AG04449 (cell line): ENCODE results near the gene IGF1R.
"Not testable (repeated sequence)": the region's sequence is repeated elsewhere in the genome, so short reads cannot be mapped to it uniquely, and the experiment has no call there.

Source experiments
- CTCF ChIA-PET: fragments of 350-600 bp; formaldehyde crosslinking; extraction: SDS; loops from one replicate; lab custom pipeline; 2021; ENCODE audit warnings: antibody characterized with exemption; lab: Yijun Ruan, JAX
- POLR2A ChIA-PET: fragments of 400-600, 350-600 bp; formaldehyde crosslinking; extraction: SDS; loops from one replicate; lab custom pipeline; 2020; ENCODE audit warnings: antibody characterized with exemption, inconsistent platforms; lab: Yijun Ruan, JAX
- DNase-seq: peaks from one replicate; pipeline ENCODE4 v3.0.0-alpha.2; 2010; ENCODE audit warnings: low read depth, low spot score
- H3K4me3 ChIP-seq: 2 replicates; pipeline ENCODE4 v1.5.1; 2011; ENCODE audit warnings: low read depth, mild to moderate bottlenecking, control low read depth, low read length
- CTCF ChIP-seq: IDR thresholded peaks from one replicate; pipeline ENCODE4 v1.5.1; 2011; ENCODE audit warnings: mild to moderate bottlenecking, moderate library complexity, low read length, control low read depth, inconsistent platforms; ENCODE audit not compliant: insufficient read depth; ENCODE audit errors: missing control alignments

The IGF1R gene

GRCh38 chr15:98997755-98998154 lies 349.4 kb downstream of the IGF1R start:
- POLR2A ChIA-PET = no interaction called here
- CTCF ChIA-PET = no interaction called here
- H3K4me3 ChIP-seq = no peak overlapping the region
- DNase-seq = no peak
- no peak for TF ChIP-seq CTCF

- no peak for TF ChIP-seq CTCF
- no peak for DNase-seq
- ChIA-PET CTCF (no interaction called here), POLR2A (no interaction called here)
- H3K4me3 ChIP-seq = no peak overlapping the region
Observed at GRCh38 chr15:98998279-98998678, 349.9 kb downstream of the IGF1R start.

GRCh38 chr15:98999233-98999632 lies 350.9 kb downstream of the IGF1R start:
- TF ChIP-seq CTCF = no peak
- ChIA-PET CTCF (no interaction called here), POLR2A (no interaction called here)
- DNase-seq = no peak
- H3K4me3 ChIP-seq = no peak overlapping the region

- H3K4me3 ChIP-seq = no peak overlapping the region
- ChIA-PET POLR2A (no interaction called here), CTCF (interaction anchor here (0.9 kb wide), 1 partner anchor 8 kb away, joined by 3 read pairs; no protein-coding TSS in a partner anchor)
- no peak for DNase-seq
- TF ChIP-seq CTCF = no peak
Observed at GRCh38 chr15:99002226-99002625, 353.9 kb downstream of the IGF1R start.

GRCh38 chr15:99003317-99003716 lies 355.0 kb downstream of the IGF1R start:
- POLR2A ChIA-PET, CTCF ChIA-PET, DNase-seq, H3K4me3 ChIP-seq: not testable (repeated sequence)

- POLR2A ChIA-PET, DNase-seq, H3K4me3 ChIP-seq, CTCF ChIA-PET: not testable (repeated sequence)
Observed at GRCh38 chr15:99004998-99005974, 356.9 kb downstream of the IGF1R start.

GRCh38 chr15:99006146-99006545 lies 357.8 kb downstream of the IGF1R start:
- no peak overlapping the region for H3K4me3 ChIP-seq
- no peak for DNase-seq
- ChIA-PET POLR2A (no interaction called here), CTCF (no interaction called here)
- TF ChIP-seq CTCF = no peak
